Smooth muscle cell (in vitro differentiated cells): ENCODE data around the gene SYNRG. TPM values are rescaled to one million over a fixed set of nuclear protein-coding genes. Genes with fewer than 3 reads are reported as not detected.

Source experiments
- DNase-seq: peaks from one replicate; lab custom pipeline; 2025; ENCODE audit not compliant: unreplicated experiment; lab: John Stamatoyannopoulos, UW
- H2AFZ ChIP-seq: fragments of 200-600 bp; sonication (generic); 2 replicates; pipeline ENCODE4 v1.6.0; 2016; ENCODE audit warnings: antibody characterized with exemption, low read depth, mild to moderate bottlenecking
- H3F3A ChIP-seq: fragments of 200-600 bp; sonication (generic); 2 replicates; pipeline ENCODE4 v1.6.0; 2017; ENCODE audit warnings: antibody characterized with exemption, low read depth
- H3K27ac ChIP-seq: fragments of 200-600 bp; sonication (generic); 2 replicates; pipeline ENCODE4 v1.5.1; 2016; ENCODE audit warnings: low read depth, mild to moderate bottlenecking
- H3K27me3 ChIP-seq: fragments of 200-600 bp; sonication (generic); 2 replicates; pipeline ENCODE4 v1.6.1; 2016; ENCODE audit warnings: low read depth, mild to moderate bottlenecking
- H3K36me3 ChIP-seq: fragments of 200-600 bp; sonication (generic); 2 replicates; pipeline ENCODE4 v1.5.1; 2016; ENCODE audit warnings: low read depth
- H3K4me1 ChIP-seq: fragments of 200-600 bp; sonication (generic); 2 replicates; pipeline ENCODE4 v1.5.1; 2016; ENCODE audit warnings: low read depth
- H3K4me2 ChIP-seq: fragments of 200-600 bp; sonication (generic); 2 replicates; pipeline ENCODE4 v1.6.0; 2016; ENCODE audit warnings: mild to moderate bottlenecking
- H3K4me3 ChIP-seq: fragments of 200-600 bp; sonication (generic); 2 replicates; pipeline ENCODE4 v1.5.1; 2016; ENCODE audit warnings: mild to moderate bottlenecking
- H3K79me2 ChIP-seq: fragments of 200-600 bp; sonication (generic); 2 replicates; pipeline ENCODE4 v1.6.0; 2016; ENCODE audit warnings: low read depth, mild to moderate bottlenecking
- H3K9ac ChIP-seq: fragments of 200-600 bp; sonication (generic); 2 replicates; pipeline ENCODE4 v1.6.0; 2016; ENCODE audit warnings: low read depth
- H3K9me3 ChIP-seq: fragments of 200-600 bp; sonication (generic); replicated peaks from 2 replicates; pipeline ENCODE4 v1.5.1; 2016; ENCODE audit warnings: low read depth
- H4K20me1 ChIP-seq: fragments of 200-600 bp; sonication (generic); 2 replicates; pipeline ENCODE4 v1.6.0; 2016; ENCODE audit warnings: low read depth
- CTCF ChIP-seq: fragments of 200-600 bp; sonication (generic); IDR thresholded peaks from 2 replicates; pipeline ENCODE4 v1.5.1; 2017; ENCODE audit warnings: borderline replicate concordance, mild to moderate bottlenecking, antibody characterized with exemption; ENCODE audit not compliant: insufficient read depth, poor library complexity, severe bottlenecking
- WGBS: methylation state at CpG from one replicate; pipeline ENCODE4 v1.1.7; 2016; ENCODE audit warnings: low lambda C conversion rate; 5-methylcytosine and 5-hydroxymethylcytosine counted together
- polyA plus RNA-seq: library from polyadenylated mRNA; unstranded; fragments of >200 nt; fragmentation: Nextera tagmentation; extraction: Ambion mirVana; gene quantifications from 2 replicates; pipeline ENCODE4 v1.2.1, GENCODE V29; 2016
- total RNA-seq: library from RNA; depleted of rRNA; stranded (reverse); fragments of >200 nt; gene quantifications from 2 replicates; pipeline ENCODE4 v1.2.3, GENCODE V29; 2014

SYNRG gene
- total and polyA plus RNA-seq, 2 experiments from 2014 or later = 16.2 to 18.9 TPM

DNA sequence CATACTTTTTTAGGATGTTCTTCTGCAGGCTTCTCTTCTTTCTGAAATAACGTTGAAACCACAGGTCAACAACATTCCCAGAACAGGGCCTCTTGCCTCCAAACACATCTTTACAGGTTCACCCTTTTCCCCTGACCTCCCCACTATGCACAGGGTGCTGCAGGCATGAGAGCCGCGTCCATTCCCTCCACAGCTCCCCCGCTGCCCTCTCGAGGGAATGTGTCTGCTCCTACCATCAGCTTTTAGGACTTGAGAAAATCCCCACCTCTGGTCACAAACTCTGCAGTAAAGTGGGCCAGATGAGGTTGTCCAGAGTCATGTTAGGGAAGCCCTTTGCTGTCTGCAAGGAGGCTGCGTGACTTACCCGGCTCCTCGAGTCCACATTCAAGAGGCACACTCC lies 89.0 kb downstream of the SYNRG start:
- Histone ChIP-seq H3F3A (peaks cover 6% of the 10 kb centered on the region), H3K27ac (peak overlapping the region; percentile 42), H3K9me3 (no peaks in the 10 kb centered on the region), H3K36me3 (no peaks in the 10 kb centered on the region), H4K20me1 (peaks cover 4% of the 10 kb centered on the region), H3K9ac (no peak overlapping the region), H3K4me2 (no peak overlapping the region), H3K4me1 (no peaks in the 10 kb centered on the region), H3K27me3 (no peaks in the 10 kb centered on the region), H2AFZ (no peak overlapping the region), H3K4me3 (no peak overlapping the region), H3K79me2 (no peaks in the 10 kb centered on the region)
- DNase-seq = no peak
- no peak for TF ChIP-seq CTCF
- WGBS = 76% methylated on average over 8 of the region's 8 CpGs

GRCh38 chr17:37519251-37519985 lies 89.8 kb downstream of the SYNRG start:
- TF ChIP-seq CTCF = no peak
- WGBS = 43% methylated on average over 5 of the region's 5 CpGs
- Histone ChIP-seq H3K9me3 (no peaks in the 10 kb centered on the region), H3K4me2 (peak overlapping the region; percentile 5), H3K4me3 (no peak overlapping the region), H3K27ac (peak overlapping the region; percentile 42), H3K9ac (no peak overlapping the region), H4K20me1 (peaks cover 9% of the 10 kb centered on the region), H3F3A (peaks cover 6% of the 10 kb centered on the region), H2AFZ (no peak overlapping the region), H3K79me2 (no peaks in the 10 kb centered on the region), H3K36me3 (peaks cover 6% of the 10 kb centered on the region), H3K4me1 (no peaks in the 10 kb centered on the region), H3K27me3 (no peaks in the 10 kb centered on the region)
- DNase-seq = no peak

DNA sequence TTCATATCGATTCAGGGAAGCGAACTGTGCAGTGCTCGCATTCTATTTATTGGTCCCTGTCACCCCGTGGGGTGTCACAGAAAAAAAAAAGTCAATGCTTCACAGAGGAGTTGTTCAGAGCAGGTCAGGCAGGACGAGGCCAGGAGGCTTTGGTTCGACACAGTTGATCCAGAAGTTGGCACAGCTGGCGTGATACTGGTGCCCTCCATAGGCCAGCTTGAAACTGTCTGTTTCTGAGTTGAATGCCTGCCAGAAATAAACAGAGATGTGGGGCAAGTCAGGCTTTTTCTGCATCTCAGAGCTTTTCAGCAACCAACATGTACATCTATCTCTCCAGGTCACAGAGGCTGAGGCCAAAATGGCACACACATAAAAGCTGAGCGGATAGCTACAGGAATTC lies 90.4 kb downstream of the SYNRG start:
- Histone ChIP-seq H3K27me3 (no peaks in the 10 kb centered on the region), H4K20me1 (peaks cover 12% of the 10 kb centered on the region), H3K4me3 (no peak overlapping the region), H3K27ac (peak overlapping the region; percentile 42), H3K4me2 (no peak overlapping the region), H3K9ac (no peak overlapping the region), H3K9me3 (no peaks in the 10 kb centered on the region), H3K4me1 (no peaks in the 10 kb centered on the region), H3K36me3 (peaks cover 6% of the 10 kb centered on the region), H3K79me2 (no peaks in the 10 kb centered on the region), H3F3A (peaks cover 6% of the 10 kb centered on the region), H2AFZ (no peak overlapping the region)
- WGBS = 92% methylated on average over 8 of the region's 8 CpGs
- no peak for TF ChIP-seq CTCF
- DNase-seq = no peak

DNA sequence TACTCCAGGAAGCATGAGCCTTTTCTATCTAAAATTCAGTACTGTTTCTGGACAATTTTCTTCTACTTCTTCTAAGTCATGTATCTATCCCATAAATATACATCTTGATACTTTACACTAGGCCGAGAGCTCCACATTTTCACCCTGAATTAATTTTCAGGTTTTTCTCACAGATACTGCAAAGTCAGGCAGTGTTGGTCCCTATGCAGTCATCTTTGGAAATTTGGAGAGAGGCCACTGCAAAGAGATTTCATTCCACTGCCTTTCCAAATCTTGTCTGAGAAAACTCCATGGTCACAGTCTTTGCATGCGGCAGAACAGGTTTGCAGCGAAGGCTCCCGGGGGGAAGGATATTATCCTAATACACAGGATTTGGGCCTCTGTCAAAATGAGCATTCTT lies 91.3 kb downstream of the SYNRG start:
- no peak for DNase-seq
- no peak for TF ChIP-seq CTCF
- Histone ChIP-seq H3F3A (peaks cover 6% of the 10 kb centered on the region), H3K36me3 (peaks cover 6% of the 10 kb centered on the region), H3K9ac (no peak overlapping the region), H3K4me1 (no peaks in the 10 kb centered on the region), H3K27ac (no peak overlapping the region), H4K20me1 (peaks cover 20% of the 10 kb centered on the region), H3K27me3 (no peaks in the 10 kb centered on the region), H2AFZ (no peak overlapping the region), H3K4me2 (no peak overlapping the region), H3K4me3 (no peak overlapping the region), H3K9me3 (no peaks in the 10 kb centered on the region), H3K79me2 (peaks cover 4% of the 10 kb centered on the region)
- WGBS = 88% methylated on average over 4 of the region's 4 CpGs
